Measurements from ENCODE around the gene CIRBP. TPM values are rescaled to one million over a fixed set of nuclear protein-coding genes. Genes with fewer than 3 reads are reported as not detected.

Gene CIRBP
- total RNA-seq, 4 donors from 2014 or later, result 496 to 546 (median 545) TPM

GRCh38 chr19:1283917-1284292 is 14.8 kb downstream of the CIRBP start:
- intact Hi-C loops (cut with DNase I; ENCODE audit: low total_unique reads), result loop anchor here (10.0 kb wide), 1 partner anchor 71 kb away; a partner anchor contains a TSS
- H3K4me3 ChIP-seq (ENCODE audit: low read depth, poor library complexity, severe bottlenecking), result no peak overlapping the region
- DNase-seq (ENCODE audit: low spot score in 2 of 2), result no peak
- TF ChIP-seq CTCF (IDR thresholded peaks at IDR 0.05), result no peak
- no peak for TF ChIP-seq POLR2A (IDR thresholded peaks at IDR 0.05)
- WGBS, 2 donors, result 69 to 76% methylated on average over 9 to 12 of the region's 12 CpGs

GRCh38 chr19:1284293-1284978 is 15.3 kb downstream of the CIRBP start:
- intact Hi-C loops (cut with DNase I; ENCODE audit: low total_unique reads), result loop anchor here (10.0 kb wide), 1 partner anchor 70 kb away; a partner anchor contains a TSS
- no peak overlapping the region for H3K4me3 ChIP-seq (ENCODE audit: low read depth, poor library complexity, severe bottlenecking)
- DNase-seq (ENCODE audit: low spot score in 2 of 2), result no peak
- WGBS, 2 donors, result 51 to 56% methylated on average over 19 to 20 of the region's 20 CpGs
- TF ChIP-seq CTCF (IDR thresholded peaks at IDR 0.05) (no peak), POLR2A (IDR thresholded peaks at IDR 0.05) (no peak)

- WGBS, 2 donors, result 32 to 48% methylated on average over 14 to 24 of the region's 51 CpGs
- H3K4me3 ChIP-seq (ENCODE audit: low read depth, poor library complexity, severe bottlenecking), result no peak overlapping the region
- DNase-seq (ENCODE audit: low spot score in 2 of 2), result no peak
- no peak for TF ChIP-seq POLR2A (IDR thresholded peaks at IDR 0.05)
- TF ChIP-seq CTCF (IDR thresholded peaks at IDR 0.05), result no peak
- intact Hi-C loops (cut with DNase I; ENCODE audit: low total_unique reads), result loop anchor here (10.0 kb wide), 1 partner anchor 70 kb away; a partner anchor contains a TSS
Measured at GRCh38 chr19:1284979-1285736, 16.0 kb downstream of the CIRBP start.

- 1% methylated on average over 65 of the region's 113 CpGs; no CpG with 5 or more reads in 1 of the 2 donors for WGBS, 2 donors
Measured at GRCh38 chr19:1285737-1286360, 16.7 kb downstream of the CIRBP start, which contains the start of gene EFNA2. Gene EFNA2, plus strand, starts transcription at chr19:1285873. Its CDS starts 296 bp downstream, at chr19:1286169.

More at GRCh38 chr19:1285737-1286360, 16.7 kb downstream of the CIRBP start, which contains the start of gene EFNA2:
- TF ChIP-seq POLR2A (IDR thresholded peaks at IDR 0.05) (no peak), CTCF (IDR thresholded peaks at IDR 0.05) (no peak)
- no peak within 1 kb of the TSS for H3K4me3 ChIP-seq (ENCODE audit: low read depth, poor library complexity, severe bottlenecking)
- no peak for DNase-seq (ENCODE audit: low spot score in 2 of 2)
- intact Hi-C loops (cut with DNase I; ENCODE audit: low total_unique reads), result loop anchor here (10.0 kb wide), 1 partner anchor 69 kb away; a partner anchor contains a TSS
